ENCODE data around the gene C19orf85.

GRCh38 chr19:55485439-55486011, 21.0 kb upstream of the C19orf85 start:
- TF ChIP-seq CTCF (IDR thresholded peaks at IDR 0.05; ENCODE audit: low read depth, low read length) (no peak; the same call in 1 of the 2 replicates), EZH2phosphoT487 (IDR thresholded peaks at IDR 0.05; ENCODE audit: low read depth) (no peak)
